Left ventricle myocardium inferior (tissue), 1 donor: ENCODE results near the gene PRELID1. TPM values are rescaled to one million over a fixed set of nuclear protein-coding genes. Genes with fewer than 3 reads are reported as not detected.

Source experiments
- DNase-seq: peaks from one replicate; pipeline ENCODE4 v3.0.0-alpha.2; 2020
- H3K27ac ChIP-seq: fragments of 200-600 bp; replicated peaks from 2 replicates; pipeline ENCODE4 v1.8.0; 2021
- H3K27me3 ChIP-seq: fragments of 200-600 bp; 2 replicates; pipeline ENCODE4 v1.8.0; 2021; ENCODE audit warnings: low read depth
- H3K36me3 ChIP-seq: fragments of 200-600 bp; 2 replicates; pipeline ENCODE4 v1.8.0; 2021
- H3K4me1 ChIP-seq: fragments of 200-600 bp; 2 replicates; pipeline ENCODE4 v1.8.0; 2021
- H3K4me3 ChIP-seq: fragments of 200-600 bp; 2 replicates; pipeline ENCODE4 v1.8.0; 2021; ENCODE audit warnings: mild to moderate bottlenecking, moderate library complexity
- H3K9me3 ChIP-seq: fragments of 200-600 bp; replicated peaks from 2 replicates; pipeline ENCODE4 v1.8.0; 2021
- CTCF ChIP-seq: fragments of 200-600 bp; IDR thresholded peaks from 2 replicates; pipeline ENCODE4 v1.8.0; 2021; ENCODE audit warnings: antibody characterized with exemption, mild to moderate bottlenecking, borderline replicate concordance
- intact Hi-C: fragments of 100-400 bp; cut with micrococcal nuclease; formaldehyde crosslinking; loops from one replicate; pipeline ENCODE4 v1.11.0; 2022
- total RNA-seq: library from RNA; stranded (reverse); fragmentation: NEBNext Ultra II Directional; extraction: Animal tissue kit (Norgen Biotek cat#: 25700); gene quantifications from one replicate; pipeline ENCODE4 v1.2.1, GENCODE V29; 2021
- donor health status: DM: no; HTN: yes; CAD: no; lungs with severe emphysema.

PRELID1 gene
- total RNA-seq, 1 donor from 2014 or later = 40.0 TPM

DNA sequence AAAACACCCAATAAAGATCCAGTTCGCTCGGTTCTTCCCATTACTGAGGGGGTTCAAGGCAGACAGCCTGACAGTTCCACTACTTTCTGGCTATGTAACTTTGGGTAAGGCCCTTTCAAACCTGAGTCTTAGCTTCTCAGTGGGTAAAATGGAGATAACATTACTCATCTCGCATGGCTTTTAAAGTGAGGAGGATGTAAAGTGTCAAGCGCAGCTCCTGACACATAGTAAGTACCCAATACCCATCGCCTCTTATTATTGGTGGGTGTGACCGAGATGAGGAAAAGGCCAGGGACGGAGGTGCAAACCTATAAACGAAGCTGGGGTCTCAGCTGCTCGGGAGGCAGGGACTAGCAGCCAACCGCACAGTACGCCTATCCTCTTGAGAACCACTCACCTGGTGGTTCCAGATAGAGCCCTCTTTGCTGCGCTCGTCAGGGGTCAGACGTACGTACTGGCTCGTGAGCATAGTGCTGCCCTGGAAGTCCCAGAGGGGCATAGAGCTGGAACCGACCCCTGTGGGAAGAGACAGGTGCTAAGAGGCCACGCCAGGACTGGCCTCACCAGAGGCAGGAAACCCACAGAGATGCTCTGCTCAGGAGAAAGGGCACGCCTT lies 47.3 kb downstream of the PRELID1 start:
- peak overlapping the region; percentile 100 for H3K4me3 ChIP-seq
- peaks cover 44% of the 10 kb centered on the region for H3K4me1 ChIP-seq
- peaks cover 27% of the 10 kb centered on the region for H3K36me3 ChIP-seq
- peak overlapping the region; percentile 98 for H3K27ac ChIP-seq
- H3K9me3 ChIP-seq = no peaks in the 10 kb centered on the region
- no peak for DNase-seq
- TF ChIP-seq CTCF = no peak
- no peaks in the 10 kb centered on the region for H3K27me3 ChIP-seq
- intact Hi-C loops = no loop called here

DNA sequence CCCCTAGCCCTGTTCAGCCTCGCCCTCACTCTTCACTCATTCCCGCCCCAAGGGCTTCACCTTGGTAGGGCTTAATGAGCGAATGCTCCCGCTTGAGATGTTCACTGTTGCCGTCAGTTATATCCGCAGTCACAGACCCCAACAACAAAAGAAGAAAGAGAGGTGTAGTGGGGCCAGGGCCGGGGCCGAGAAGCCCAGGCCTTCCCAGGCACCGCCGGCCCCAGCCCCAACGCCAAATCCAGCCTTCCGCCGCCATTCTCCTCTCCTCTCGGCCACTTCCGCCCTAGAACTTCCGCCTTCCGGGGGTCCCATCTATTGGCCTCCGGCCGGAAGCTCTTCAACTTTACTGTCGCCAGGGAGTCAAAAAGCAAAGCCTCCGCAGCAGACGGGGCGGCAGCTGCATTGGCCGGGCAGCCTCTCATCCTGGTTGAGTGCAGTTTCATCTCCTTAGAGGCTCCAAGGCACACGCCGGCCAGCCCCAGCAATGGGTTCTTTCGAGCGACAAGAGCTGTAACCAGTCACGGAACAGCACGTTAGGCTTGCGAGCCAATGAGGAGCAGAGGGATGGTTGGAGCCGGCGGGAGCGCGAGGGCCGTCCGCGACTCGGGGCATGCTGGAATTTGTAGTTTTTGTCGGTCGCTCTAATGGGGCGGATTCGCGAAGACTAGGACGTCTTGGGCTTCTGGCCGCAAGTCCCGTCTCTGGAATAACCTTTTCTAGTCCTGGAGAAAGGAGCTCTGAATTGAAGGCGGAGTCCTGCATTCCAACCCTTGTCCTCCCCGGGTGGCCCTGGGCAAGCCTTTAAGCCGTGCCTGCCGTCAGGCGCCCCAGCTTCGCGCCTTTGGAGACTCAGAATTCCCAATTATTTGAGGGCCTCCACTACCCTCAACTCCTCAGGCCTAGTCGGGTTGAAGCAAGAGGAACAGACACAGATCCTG lies 48.1 kb downstream of the PRELID1 start, which contains the start of gene LMAN2:
Gene LMAN2 (minus strand): TSS at position 277 of the 938 bp plus-strand sequence. CDS start 21 bp downstream, at position 256.
- H3K4me1 ChIP-seq = peaks cover 42% of the 10 kb centered on the region
- no peaks in the 10 kb centered on the region for H3K9me3 ChIP-seq
- TF ChIP-seq CTCF = no peak
- peak within 1 kb of the TSS; percentile 98 for H3K27ac ChIP-seq
- H3K36me3 ChIP-seq = peaks cover 24% of the 10 kb centered on the region
- peak within 1 kb of the TSS; percentile 100 for H3K4me3 ChIP-seq
- H3K27me3 ChIP-seq = no peaks in the 10 kb centered on the region
- peak; percentile 93 for DNase-seq
- intact Hi-C loops = no loop called here

GRCh38 chr5:177353093-177353492 lies 49.5 kb downstream of the PRELID1 start:
- Histone ChIP-seq H3K4me1 (peaks cover 40% of the 10 kb centered on the region), H3K9me3 (no peaks in the 10 kb centered on the region), H3K4me3 (no peak overlapping the region), H3K27me3 (peaks cover 4% of the 10 kb centered on the region), H3K36me3 (peaks cover 12% of the 10 kb centered on the region), H3K27ac (no peak overlapping the region)
- intact Hi-C loops = no loop called here
- no peak for DNase-seq
- TF ChIP-seq CTCF = no peak

DNA sequence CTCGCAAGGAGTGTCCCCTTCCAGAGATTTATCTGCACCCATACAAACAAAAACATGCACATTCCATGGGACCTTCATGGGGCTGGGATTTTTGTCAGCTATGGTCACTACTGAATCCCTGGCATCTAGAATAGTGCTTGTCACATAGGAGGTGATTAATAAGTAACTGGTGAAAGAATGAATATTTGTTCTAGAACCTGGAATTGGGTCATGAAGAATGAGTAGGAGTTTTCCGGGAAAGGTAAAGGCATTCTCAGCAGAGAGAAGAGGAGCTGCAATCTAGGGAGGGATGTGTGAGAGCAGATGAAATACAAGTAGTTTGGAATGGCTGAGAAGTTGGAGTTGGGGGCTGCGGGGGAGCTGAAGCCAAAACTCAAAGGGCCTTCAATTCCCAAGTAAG lies 50.7 kb downstream of the PRELID1 start:
- Histone ChIP-seq H3K36me3 (peaks cover 6% of the 10 kb centered on the region), H3K4me1 (peaks cover 43% of the 10 kb centered on the region), H3K4me3 (no peak overlapping the region), H3K9me3 (no peaks in the 10 kb centered on the region), H3K27me3 (peaks cover 11% of the 10 kb centered on the region), H3K27ac (no peak overlapping the region)
- DNase-seq = no peak
- intact Hi-C loops = no loop called here
- TF ChIP-seq CTCF = no peak

DNA sequence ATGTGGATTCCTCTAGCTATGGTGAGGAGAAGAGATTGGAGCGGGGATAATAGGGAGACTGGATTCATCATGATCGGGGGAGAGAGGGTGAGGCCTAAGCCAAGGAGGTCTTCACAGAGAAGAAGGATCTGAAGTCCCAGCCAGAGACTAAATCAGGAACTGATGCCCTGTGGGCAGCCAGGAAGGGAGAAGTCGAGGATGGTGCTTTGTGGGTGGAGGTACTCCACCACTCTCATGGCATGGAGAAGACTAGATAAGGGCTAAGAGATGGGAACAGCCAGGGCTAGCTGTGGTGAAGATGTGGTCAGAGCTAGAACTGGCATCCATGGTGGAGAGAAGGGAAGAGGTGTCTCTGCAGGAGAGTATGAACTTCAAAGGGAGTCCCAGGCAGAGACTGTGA lies 51.1 kb downstream of the PRELID1 start:
- no peak for DNase-seq
- H3K27ac ChIP-seq = no peak overlapping the region
- peaks cover 11% of the 10 kb centered on the region for H3K27me3 ChIP-seq
- no peak for TF ChIP-seq CTCF
- intact Hi-C loops = no loop called here
- H3K4me3 ChIP-seq = no peak overlapping the region
- no peaks in the 10 kb centered on the region for H3K9me3 ChIP-seq
- peaks cover 43% of the 10 kb centered on the region for H3K4me1 ChIP-seq
- H3K36me3 ChIP-seq = peaks cover 2% of the 10 kb centered on the region
